Hepatocyte (in vitro differentiated cells): ENCODE results near the gene RASGRP3.

ENCODE experiments used
- EZH2phosphoT487 ChIP-seq: fragments of 200-600 bp; sonication (generic); IDR thresholded peaks from one replicate; pipeline ENCODE4 v1.6.1; 2018; ENCODE audit warnings: antibody characterized with exemption, mild to moderate bottlenecking, low read depth, moderate library complexity; ENCODE audit not compliant: unreplicated experiment, severe bottlenecking
- TF ChIP-seq, protein P1 (sequence below): fragments of 200-600 bp; sonication (generic); IDR thresholded peaks from 2 replicates; pipeline ENCODE4 v1.5.1; 2016; ENCODE audit warnings: antibody characterized with exemption, mild to moderate bottlenecking; ENCODE audit not compliant: poor library complexity

GRCh38 chr2:33498291-33498956 is 22.0 kb downstream of the RASGRP3 start:
- no peak for TF ChIP-seq EZH2phosphoT487
- TF ChIP-seq, protein P1, sequence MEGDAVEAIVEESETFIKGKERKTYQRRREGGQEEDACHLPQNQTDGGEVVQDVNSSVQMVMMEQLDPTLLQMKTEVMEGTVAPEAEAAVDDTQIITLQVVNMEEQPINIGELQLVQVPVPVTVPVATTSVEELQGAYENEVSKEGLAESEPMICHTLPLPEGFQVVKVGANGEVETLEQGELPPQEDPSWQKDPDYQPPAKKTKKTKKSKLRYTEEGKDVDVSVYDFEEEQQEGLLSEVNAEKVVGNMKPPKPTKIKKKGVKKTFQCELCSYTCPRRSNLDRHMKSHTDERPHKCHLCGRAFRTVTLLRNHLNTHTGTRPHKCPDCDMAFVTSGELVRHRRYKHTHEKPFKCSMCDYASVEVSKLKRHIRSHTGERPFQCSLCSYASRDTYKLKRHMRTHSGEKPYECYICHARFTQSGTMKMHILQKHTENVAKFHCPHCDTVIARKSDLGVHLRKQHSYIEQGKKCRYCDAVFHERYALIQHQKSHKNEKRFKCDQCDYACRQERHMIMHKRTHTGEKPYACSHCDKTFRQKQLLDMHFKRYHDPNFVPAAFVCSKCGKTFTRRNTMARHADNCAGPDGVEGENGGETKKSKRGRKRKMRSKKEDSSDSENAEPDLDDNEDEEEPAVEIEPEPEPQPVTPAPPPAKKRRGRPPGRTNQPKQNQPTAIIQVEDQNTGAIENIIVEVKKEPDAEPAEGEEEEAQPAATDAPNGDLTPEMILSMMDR, result no peak
